GM12878 (cell line): ENCODE measurements around the gene ARID1A. TPM values are rescaled to one million over a fixed set of nuclear protein-coding genes. Genes with fewer than 3 reads are reported as not detected.

ENCODE experiments used
- ATF2 ChIP-seq: IDR thresholded peaks from 2 replicates; pipeline ENCODE4 v1.6.1; 2012; ENCODE audit warnings: low read length, inconsistent platforms
- BRCA1 ChIP-seq: IDR thresholded peaks from 2 replicates; pipeline ENCODE4 v1.6.1; 2011; ENCODE audit warnings: low read depth, low read length, improper control_type of control experiment
- CBX3 ChIP-seq: fragments of 200-600 bp; sonication (generic); IDR thresholded peaks from 2 replicates; pipeline ENCODE4 v1.6.1; 2016; ENCODE audit warnings: low read depth, borderline replicate concordance
- CUX1 ChIP-seq: IDR thresholded peaks from 2 replicates; pipeline ENCODE4 v1.6.1; 2012; ENCODE audit warnings: improper control_type of control experiment, low read depth, low read length; ENCODE audit not compliant: insufficient replicate concordance
- EZH2 ChIP-seq: IDR thresholded peaks from 2 replicates; pipeline ENCODE4 v1.6.1; 2012; ENCODE audit warnings: low read depth, mild to moderate bottlenecking, control low read depth, inconsistent platforms, low read length, borderline replicate concordance; ENCODE audit not compliant: control insufficient read depth
- IRF3 ChIP-seq: fragments of 450-650 bp; IDR thresholded peaks from 2 replicates; pipeline ENCODE4 v1.6.1; 2014; ENCODE audit warnings: mild to moderate bottlenecking
- IRF5 ChIP-seq: fragments of 450-650 bp; IDR thresholded peaks from 2 replicates; pipeline ENCODE4 v1.6.1; 2017; ENCODE audit warnings: borderline replicate concordance
- KAT2A ChIP-seq: conservative IDR thresholded peaks from 2 replicates; pipeline ENCODE4 v1.6.1; 2011; ENCODE audit warnings: low read depth, low read length; ENCODE audit not compliant: control insufficient read depth
- KDM1A ChIP-seq: fragments of 200-600 bp; sonication (generic); IDR thresholded peaks from 2 replicates; pipeline ENCODE4 v1.6.1; 2016; ENCODE audit warnings: borderline replicate concordance
- MEF2B ChIP-seq: fragments of 450-650 bp; IDR thresholded peaks from 2 replicates; pipeline ENCODE4 v1.6.1; 2018; ENCODE audit warnings: mild to moderate bottlenecking, moderate library complexity; ENCODE audit not compliant: partially characterized antibody, poor library complexity, severe bottlenecking
- NFIC ChIP-seq: IDR thresholded peaks from 2 replicates; pipeline ENCODE4 v1.6.1; 2012; ENCODE audit warnings: low read depth, mild to moderate bottlenecking, inconsistent platforms, low read length, moderate library complexity
- NRF1 ChIP-seq: conservative IDR thresholded peaks from 2 replicates; pipeline ENCODE4 v1.6.1; 2011; ENCODE audit warnings: mild to moderate bottlenecking, low read depth, low read length, improper control_type of control experiment
- POLR2AphosphoS5 ChIP-seq: IDR thresholded peaks from 2 replicates; pipeline ENCODE4 v1.6.1; 2011; ENCODE audit warnings: mild to moderate bottlenecking, low read length, inconsistent platforms
- SMARCA5 ChIP-seq: fragments of 450-650 bp; IDR thresholded peaks from 2 replicates; pipeline ENCODE4 v1.6.1; 2017; ENCODE audit warnings: mild to moderate bottlenecking
- SRF ChIP-seq, 2 experiments: IDR thresholded peaks; 2 replicates each; pipeline ENCODE4 v1.6.1; 2011; ENCODE audit warnings: low read depth in 2 of 2, low read length in 2 of 2, mild to moderate bottlenecking in 1 of 2, moderate library complexity in 1 of 2
- ZNF217 ChIP-seq: fragments of 450-650 bp; IDR thresholded peaks from 2 replicates; pipeline ENCODE4 v1.6.1; 2017; ENCODE audit warnings: antibody characterized with exemption, mild to moderate bottlenecking
- ZNF274 ChIP-seq: IDR thresholded peaks from one replicate; pipeline ENCODE4 v1.8.0; 2011; ENCODE audit not compliant: insufficient read length, insufficient read depth
- polyA plus RNA-seq, 11 experiments: library from polyadenylated mRNA; depleted of rRNA in 4 of 11; unstranded in 6 of 11; stranded (reverse) in 5 of 11; fragments of >200 nt; fragmentation: Nextera tagmentation in 4 of 11; fragmentation: Illumina TruSeq in 1 of 11; extraction: Ambion mirVana in 4 of 11; extraction: Trizol in 1 of 11; gene quantifications; 1 replicate in 1 of 11; 2 replicates in 10 of 11; pipeline versions ENCODE4 v1.2.1 to v1.2.3, GENCODE V29; 2011 to 2016; ENCODE audit warnings: inconsistent platforms in 2 of 11, missing spikeins in 2 of 11, low read depth in 1 of 11
- total RNA-seq, 4 experiments: library from RNA; depleted of rRNA in 3 of 4; stranded (reverse); fragments of >200 nt in 3 of 4; fragmentation: Illumina TruSeq in 1 of 4; extraction: Trizol in 1 of 4; gene quantifications; 2 replicates each; pipeline versions ENCODE4 v1.2.1 to v1.2.3, GENCODE V29; 2013 to 2021
- TF ChIP-seq, protein P1 (sequence below): IDR thresholded peaks from 2 replicates; pipeline ENCODE4 v1.6.1; 2011; ENCODE audit warnings: borderline replicate concordance, low read depth, mild to moderate bottlenecking, moderate library complexity, mixed read lengths, low read length; ENCODE audit not compliant: insufficient read depth; ENCODE audit errors: extremely low read length

Gene ARID1A
- total and polyA plus RNA-seq, 10 of the 15 experiments (the other 5 are each of a cell fraction or from before 2014, with no cell fraction given) = 10.0 to 98.0 (median 23.5) TPM

GRCh38 chr1:26744075-26744959, 48.5 kb downstream of the ARID1A start (continued):
- TF ChIP-seq CUX1 (no peak), IRF5 (no peak), BRCA1 (no peak), CBX3 (no peak), ATF2 (peak; percentile 73; the same call in 1 of the 2 replicates), ZNF274 (no peak), SRF (IDR thresholded peaks at IDR 0.05; ENCODE audit: low read depth in 2 of 2, low read length in 2 of 2) (peak in 1 of 2 experiments; percentile 66; a peak in 1 of 4 replicates), KAT2A (no peak), POLR2AphosphoS5 (peak; percentile 69), NRF1 (no peak), KDM1A (no peak), SMARCA5 (peak; percentile 99), ZNF217 (peak; percentile 37; the same call in 1 of the 2 replicates), MEF2B (peak; percentile 98), NFIC (peak; percentile 90; the same call in 1 of the 2 replicates), EZH2 (no peak), IRF3 (no peak)
- TF ChIP-seq, protein P1, sequence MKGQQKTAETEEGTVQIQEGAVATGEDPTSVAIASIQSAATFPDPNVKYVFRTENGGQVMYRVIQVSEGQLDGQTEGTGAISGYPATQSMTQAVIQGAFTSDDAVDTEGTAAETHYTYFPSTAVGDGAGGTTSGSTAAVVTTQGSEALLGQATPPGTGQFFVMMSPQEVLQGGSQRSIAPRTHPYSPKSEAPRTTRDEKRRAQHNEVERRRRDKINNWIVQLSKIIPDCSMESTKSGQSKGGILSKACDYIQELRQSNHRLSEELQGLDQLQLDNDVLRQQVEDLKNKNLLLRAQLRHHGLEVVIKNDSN = peak; percentile 28
